Loucy (cell line): ENCODE data around the gene NOL7.

Experiments used
- H2AFZ ChIP-seq: fragments of 200-600 bp; sonication (generic); 2 replicates; pipeline ENCODE4 v1.6.0; 2016; ENCODE audit warnings: antibody characterized with exemption, mild to moderate bottlenecking, low read length, moderate library complexity
- H3F3A ChIP-seq: fragments of 200-600 bp; 2 replicates; pipeline ENCODE4 v1.6.0; 2016; ENCODE audit warnings: antibody characterized with exemption, low read depth, mild to moderate bottlenecking
- H3K27me3 ChIP-seq: fragments of 200-600 bp; sonication (generic); 2 replicates; pipeline ENCODE4 v1.6.1; 2014; ENCODE audit warnings: low read length, mild to moderate bottlenecking; ENCODE audit not compliant: insufficient read depth, poor library complexity, severe bottlenecking
- H3K36me3 ChIP-seq: fragments of 200-600 bp; sonication (generic); 2 replicates; pipeline ENCODE4 v1.6.1; 2016; ENCODE audit warnings: low read length; ENCODE audit not compliant: insufficient read depth
- H3K4me1 ChIP-seq: fragments of 200-600 bp; sonication (generic); 2 replicates; pipeline ENCODE4 v1.5.1; 2014; ENCODE audit warnings: low read length, mild to moderate bottlenecking; ENCODE audit not compliant: insufficient read depth, poor library complexity, severe bottlenecking
- H3K4me2 ChIP-seq: fragments of 200-600 bp; sonication (generic); 2 replicates; pipeline ENCODE4 v1.6.0; 2014; ENCODE audit warnings: antibody characterized with exemption, low read length, low read depth, mild to moderate bottlenecking; ENCODE audit not compliant: poor library complexity, severe bottlenecking
- H3K4me3 ChIP-seq: fragments of 200-600 bp; sonication (generic); 2 replicates; pipeline ENCODE4 v1.5.1; 2014; ENCODE audit warnings: low read length, mild to moderate bottlenecking, mixed read lengths; ENCODE audit not compliant: poor library complexity, severe bottlenecking
- H3K79me2 ChIP-seq: fragments of 200-600 bp; sonication (generic); 2 replicates; pipeline ENCODE4 v1.6.1; 2014; ENCODE audit warnings: low read length; ENCODE audit not compliant: insufficient read depth
- H3K9ac ChIP-seq: fragments of 200-600 bp; sonication (generic); 2 replicates; pipeline ENCODE4 v1.6.0; 2014; ENCODE audit warnings: mild to moderate bottlenecking, low read depth, low read length, moderate library complexity; ENCODE audit not compliant: poor library complexity, severe bottlenecking
- H3K9me2 ChIP-seq: fragments of 200-600 bp; sonication (generic); replicated peaks from 2 replicates; pipeline ENCODE4 v1.6.1; 2016; ENCODE audit warnings: low read depth, low read length, mixed read lengths
- H3K9me3 ChIP-seq: fragments of 200-600 bp; sonication (generic); 2 replicates; pipeline ENCODE4 v1.6.1; 2014; ENCODE audit warnings: mild to moderate bottlenecking, antibody characterized with exemption, low read length, low read depth; ENCODE audit not compliant: insufficient read depth
- H4K20me1 ChIP-seq: fragments of 200-600 bp; sonication (generic); 2 replicates; pipeline ENCODE4 v1.6.0; 2014; ENCODE audit warnings: antibody characterized with exemption, low read length, mild to moderate bottlenecking; ENCODE audit not compliant: insufficient read depth, poor library complexity, severe bottlenecking
- CTCF ChIP-seq: fragments of 200-600 bp; sonication (generic); conservative IDR thresholded peaks from 2 replicates; pipeline ENCODE4 v1.5.1; 2014; ENCODE audit warnings: mild to moderate bottlenecking, antibody characterized with exemption, low read length
- EZH2phosphoT487 ChIP-seq: fragments of 200-600 bp; IDR thresholded peaks from 2 replicates; pipeline ENCODE4 v1.6.1; 2018; ENCODE audit warnings: antibody characterized with exemption, mild to moderate bottlenecking, moderate library complexity, borderline replicate concordance

The NOL7 gene

GRCh38 chr6:13575377-13575775 is 39.8 kb upstream of the NOL7 start:
- no peaks in the 10 kb centered on the region for H3K9me3 ChIP-seq
- H3K9ac ChIP-seq = peak overlapping the region; percentile 89
- no peaks in the 10 kb centered on the region for H3K9me2 ChIP-seq
- H3K4me2 ChIP-seq = peak overlapping the region; percentile 68
- no peaks in the 10 kb centered on the region for H4K20me1 ChIP-seq
- no peaks in the 10 kb centered on the region for H3K36me3 ChIP-seq
- no peak for TF ChIP-seq EZH2phosphoT487
- peak; percentile 74 for TF ChIP-seq CTCF
- no peaks in the 10 kb centered on the region for H3K27me3 ChIP-seq
- no peaks in the 10 kb centered on the region for H3F3A ChIP-seq
- H3K4me3 ChIP-seq = peak overlapping the region; percentile 78
- H3K79me2 ChIP-seq = peaks cover 17% of the 10 kb centered on the region
- no peak overlapping the region; the same call in 1 of the 2 replicates for H2AFZ ChIP-seq
- peaks cover 15% of the 10 kb centered on the region for H3K4me1 ChIP-seq

GRCh38 chr6:13576017-13576416 is 39.1 kb upstream of the NOL7 start:
- H3K4me2 ChIP-seq = peak overlapping the region; percentile 62
- H3K9ac ChIP-seq = no peak overlapping the region
- no peaks in the 10 kb centered on the region for H4K20me1 ChIP-seq
- H3K4me1 ChIP-seq = peaks cover 15% of the 10 kb centered on the region
- H3K4me3 ChIP-seq = peak overlapping the region; percentile 78
- no peaks in the 10 kb centered on the region for H3F3A ChIP-seq
- H2AFZ ChIP-seq = no peak overlapping the region
- H3K36me3 ChIP-seq = no peaks in the 10 kb centered on the region
- H3K9me2 ChIP-seq = no peaks in the 10 kb centered on the region
- H3K79me2 ChIP-seq = peaks cover 17% of the 10 kb centered on the region
- no peaks in the 10 kb centered on the region for H3K9me3 ChIP-seq
- TF ChIP-seq EZH2phosphoT487 = no peak
- no peak for TF ChIP-seq CTCF
- no peaks in the 10 kb centered on the region for H3K27me3 ChIP-seq

- Histone ChIP-seq H3K9ac (no peak overlapping the region), H3K4me2 (no peak overlapping the region), H3K4me1 (peaks cover 15% of the 10 kb centered on the region), H3K36me3 (no peaks in the 10 kb centered on the region), H3K4me3 (no peak overlapping the region), H3K9me2 (no peaks in the 10 kb centered on the region), H3K27me3 (no peaks in the 10 kb centered on the region), H3F3A (no peaks in the 10 kb centered on the region), H4K20me1 (no peaks in the 10 kb centered on the region), H2AFZ (no peak overlapping the region), H3K9me3 (no peaks in the 10 kb centered on the region), H3K79me2 (peaks cover 17% of the 10 kb centered on the region)
- TF ChIP-seq EZH2phosphoT487 (no peak), CTCF (no peak)
Measured at GRCh38 chr6:13577926-13578325, 37.2 kb upstream of the NOL7 start.
